Measurements from ENCODE around the gene EDARADD.
A peak's percentile ranks its signal among the peaks of the same experiment; 100 is the strongest.

DNA sequence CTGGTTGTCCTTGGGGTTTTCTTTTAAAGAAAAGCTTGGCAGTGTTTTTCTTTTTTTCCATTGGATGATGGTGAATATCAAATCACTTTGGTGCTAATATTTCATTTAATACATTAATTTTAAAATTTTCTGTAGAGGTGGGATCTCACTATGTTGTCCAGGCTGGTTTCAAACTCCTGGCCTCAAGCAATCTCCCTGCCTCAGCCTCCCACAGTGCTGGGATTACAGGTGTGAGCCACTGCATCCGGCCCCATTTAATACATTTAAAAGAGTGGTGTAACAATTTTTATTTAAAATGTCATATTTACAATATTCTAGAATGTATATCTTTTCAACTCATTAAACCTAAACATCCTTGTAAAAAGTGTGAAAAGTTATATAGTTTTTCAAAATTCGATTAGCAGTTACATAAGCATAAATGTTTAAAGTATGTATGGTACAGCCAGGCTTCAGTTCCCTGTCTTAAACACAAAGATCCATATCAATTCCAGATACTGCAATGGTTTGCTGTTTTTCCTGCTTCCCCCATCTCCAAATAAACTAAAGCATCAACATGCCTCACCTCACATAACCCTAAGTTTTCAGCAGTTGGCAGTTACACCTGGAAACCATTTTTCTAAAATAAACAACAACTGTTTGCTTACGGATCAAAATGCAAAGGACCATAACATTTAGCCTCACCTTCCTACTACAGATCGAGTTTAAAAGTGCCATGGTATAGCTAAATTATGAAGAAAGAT is 120.8 kb downstream of the EDARADD start:
- TF ChIP-seq CCDC6 (CRISPR knock-in tag; IDR thresholded peaks at IDR 0.05) (no peak), ZNF780A (CRISPR knock-in tag; IDR thresholded peaks at IDR 0.05) (no peak), ZBTB25 (CRISPR knock-in tag; IDR thresholded peaks at IDR 0.05) (no peak), ZNF274 (CRISPR knock-in tag; IDR thresholded peaks at IDR 0.05) (no peak), PAXIP1 (CRISPR knock-in tag; conservative IDR thresholded peaks at IDR 0.05) (peak; percentile 93), CTCF (CRISPR knock-in tag; IDR thresholded peaks at IDR 0.05) (no peak), SRSF4 (IDR thresholded peaks at IDR 0.05; ENCODE audit: low read depth, low read length, poor library complexity, severe bottlenecking) (no peak), SP4 (CRISPR knock-in tag; IDR thresholded peaks at IDR 0.05) (no peak), ZC3H13 (CRISPR knock-in tag; IDR thresholded peaks at IDR 0.05) (no peak), JUN (CRISPR knock-in tag; IDR thresholded peaks at IDR 0.05) (no peak), PAWR (CRISPR knock-in tag; IDR thresholded peaks at IDR 0.05; ENCODE audit: borderline replicate concordance) (no peak), SNRNP70 (IDR thresholded peaks at IDR 0.05; ENCODE audit: low read depth, low read length) (no peak), ZNF773 (CRISPR knock-in tag; IDR thresholded peaks at IDR 0.05; ENCODE audit: borderline replicate concordance) (no peak)
- TF ChIP-seq, protein P1, sequence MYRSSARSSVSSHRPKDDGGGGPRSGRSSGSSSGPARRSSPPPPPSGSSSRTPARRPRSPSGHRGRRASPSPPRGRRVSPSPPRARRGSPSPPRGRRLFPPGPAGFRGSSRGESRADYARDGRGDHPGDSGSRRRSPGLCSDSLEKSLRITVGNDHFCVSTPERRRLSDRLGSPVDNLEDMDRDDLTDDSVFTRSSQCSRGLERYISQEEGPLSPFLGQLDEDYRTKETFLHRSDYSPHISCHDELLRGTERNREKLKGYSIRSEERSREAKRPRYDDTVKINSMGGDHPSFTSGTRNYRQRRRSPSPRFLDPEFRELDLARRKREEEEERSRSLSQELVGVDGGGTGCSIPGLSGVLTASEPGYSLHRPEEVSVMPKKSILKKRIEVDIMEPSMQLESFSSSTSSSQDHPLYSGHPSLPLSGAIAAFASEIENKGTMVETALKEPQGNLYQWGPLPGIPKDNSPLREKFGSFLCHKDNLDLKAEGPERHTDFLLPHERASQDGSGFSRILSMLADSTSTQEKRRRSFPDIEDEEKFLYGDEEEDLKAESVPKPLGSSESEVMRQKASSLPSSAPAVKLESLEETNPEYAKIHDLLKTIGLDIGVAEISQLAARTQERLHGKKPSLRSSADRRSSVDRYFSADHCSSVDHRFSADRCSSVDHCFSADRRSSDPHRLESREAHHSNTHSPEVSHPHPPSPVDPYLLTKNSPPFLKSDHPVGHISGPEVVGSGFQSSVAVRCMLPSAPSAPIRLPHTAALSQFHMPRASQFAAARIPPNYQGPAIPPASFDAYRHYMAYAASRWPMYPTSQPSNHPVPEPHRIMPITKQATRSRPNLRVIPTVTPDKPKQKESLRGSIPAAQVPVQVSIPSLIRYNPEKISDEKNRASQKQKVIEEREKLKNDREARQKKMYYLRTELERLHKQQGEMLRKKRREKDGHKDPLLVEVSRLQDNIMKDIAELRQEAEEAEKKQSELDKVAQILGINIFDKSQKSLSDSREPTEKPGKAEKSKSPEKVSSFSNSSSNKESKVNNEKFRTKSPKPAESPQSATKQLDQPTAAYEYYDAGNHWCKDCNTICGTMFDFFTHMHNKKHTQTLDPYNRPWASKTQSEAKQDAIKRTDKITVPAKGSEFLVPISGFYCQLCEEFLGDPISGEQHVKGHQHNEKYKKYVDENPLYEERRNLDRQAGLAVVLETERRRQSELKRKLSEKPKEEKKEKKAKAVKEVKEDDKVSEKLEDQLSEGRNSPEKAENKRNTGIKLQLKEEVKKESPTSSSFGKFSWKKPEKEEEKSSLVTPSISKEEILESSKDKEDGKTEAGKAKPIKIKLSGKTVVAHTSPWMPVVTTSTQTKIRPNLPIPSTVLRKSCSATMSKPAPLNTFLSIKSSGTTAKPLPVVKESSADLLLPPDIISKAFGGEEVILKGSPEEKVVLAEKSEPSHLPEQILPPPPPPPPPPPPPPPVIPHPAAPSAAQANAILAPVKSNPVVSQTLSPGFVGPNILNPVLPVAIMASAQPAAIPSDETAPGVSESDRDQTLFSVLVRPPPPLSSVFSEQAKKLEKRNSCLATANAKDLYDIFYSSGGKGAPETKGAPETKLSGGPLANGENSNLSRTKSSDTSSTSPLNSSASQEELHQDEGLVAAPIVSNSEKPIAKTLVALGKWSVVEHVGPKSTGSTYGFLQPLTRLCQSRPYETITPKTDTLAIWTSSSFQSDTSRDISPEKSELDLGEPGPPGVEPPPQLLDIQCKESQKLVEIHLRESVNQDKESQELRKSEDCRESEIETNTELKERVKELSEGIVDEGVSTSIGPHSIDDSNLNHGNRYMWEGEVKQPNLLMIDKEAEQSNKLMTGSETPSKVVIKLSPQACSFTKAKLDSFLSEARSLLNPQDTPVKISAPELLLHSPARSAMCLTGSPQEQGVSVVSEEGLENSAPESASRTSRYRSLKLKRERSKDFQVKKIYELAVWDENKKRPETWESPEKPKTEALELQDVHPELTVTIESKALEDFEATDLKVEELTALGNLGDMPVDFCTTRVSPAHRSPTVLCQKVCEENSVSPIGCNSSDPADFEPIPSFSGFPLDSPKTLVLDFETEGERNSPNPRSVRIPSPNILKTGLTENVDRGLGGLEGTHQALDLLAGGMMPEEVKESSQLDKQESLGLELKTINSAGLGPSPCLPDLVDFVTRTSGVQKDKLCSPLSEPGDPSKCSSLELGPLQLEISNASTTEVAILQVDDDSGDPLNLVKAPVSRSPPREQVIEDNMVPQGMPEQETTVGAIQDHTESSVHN (CRISPR knock-in tag; IDR thresholded peaks at IDR 0.05) = no peak

Measured in HepG2 (cell line).